Measurements from ENCODE around the gene SURF4. TPM values are rescaled to one million over a fixed set of nuclear protein-coding genes. Genes with fewer than 3 reads are reported as not detected.
A peak's percentile ranks its signal among the peaks of the same experiment; 100 is the strongest.

Gene SURF4
- total RNA-seq, 2 experiments from 2014 or later, result 283 to 349 TPM

DNA sequence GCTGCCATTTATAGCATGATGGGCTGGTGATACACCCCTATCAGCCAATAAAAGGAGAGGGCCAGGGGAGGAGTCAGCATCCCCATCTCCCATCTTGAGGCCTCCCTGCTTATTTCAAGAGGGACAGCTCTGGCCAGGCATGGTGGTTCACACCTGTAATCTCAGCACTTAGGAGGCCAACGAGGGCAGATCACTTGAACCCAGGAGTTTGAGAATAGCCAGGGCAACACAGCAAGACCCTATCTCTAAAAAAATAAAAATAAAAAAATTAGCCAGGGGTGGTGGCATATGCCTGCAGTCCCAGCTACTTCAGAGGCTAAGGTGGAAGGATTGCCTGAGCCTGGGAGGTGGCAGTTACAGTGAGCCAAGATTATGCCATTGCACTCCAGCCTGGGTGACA is 32.2 kb upstream of the SURF4 start:
- H3K27ac Mint-ChIP-seq, result no peak overlapping the region
- no peaks in the 10 kb centered on the region for H3K9me3 Mint-ChIP-seq (ENCODE audit: low read depth)
- peaks cover 6% of the 10 kb centered on the region for H3K4me1 Mint-ChIP-seq
- peaks cover 56% of the 10 kb centered on the region for H3K36me3 Mint-ChIP-seq (ENCODE audit: low read depth)
- ATAC-seq (no peak), DNase-seq (no peak)
- H3K27me3 Mint-ChIP-seq, result no peaks in the 10 kb centered on the region
- CTCF ChIA-PET, result interaction anchor here (0.7 kb wide), 1 partner anchor 76 kb away, joined by 3 read pairs; no protein-coding TSS in a partner anchor
- intact Hi-C loops (cut with DNase I, micrococcal nuclease), result no loop called here
- POLR2A ChIA-PET, result no interaction called here
- H3K4me3 Mint-ChIP-seq, result no peak overlapping the region

GRCh38 chr9:133406480-133407307 is 30.8 kb upstream of the SURF4 start:
- ATAC-seq (peak; percentile 94), DNase-seq (peak; percentile 93)
- Mint-ChIP-seq H3K9me3 (ENCODE audit: low read depth) (no peaks in the 10 kb centered on the region), H3K36me3 (ENCODE audit: low read depth) (peaks cover 44% of the 10 kb centered on the region), H3K4me1 (peaks cover 6% of the 10 kb centered on the region), H3K4me3 (no peak overlapping the region), H3K27me3 (no peaks in the 10 kb centered on the region), H3K27ac (peak overlapping the region; percentile 48)
- intact Hi-C loops (cut with DNase I, micrococcal nuclease), result loop anchor here (1.0 to 2.0 kb wide), 8 partner anchors 11 to 80 kb away; partner anchors contain the start of genes MED22 (in 1 of the 2), REXO4 (in 1 of the 2), RPL7A (in 1 of the 2) and SLC2A6 (in 1 of the 2)
- POLR2A ChIA-PET, result no interaction called here
- CTCF ChIA-PET, result interaction anchor here (0.7 to 1.4 kb wide), 2 partner anchors 78 to 80 kb away, joined by 3 to 5 read pairs; no protein-coding TSS in a partner anchor

- peaks cover 6% of the 10 kb centered on the region for H3K4me1 Mint-ChIP-seq
- POLR2A ChIA-PET, result no interaction called here
- H3K36me3 Mint-ChIP-seq (ENCODE audit: low read depth), result peaks cover 41% of the 10 kb centered on the region
- H3K4me3 Mint-ChIP-seq, result no peak overlapping the region
- H3K27me3 Mint-ChIP-seq, result no peaks in the 10 kb centered on the region
- CTCF ChIA-PET, result interaction anchor here (0.6 to 2.0 kb wide), 5 partner anchors 79 to 368 kb away, joined by 3 to 6 read pairs (median 4); no protein-coding TSS in a partner anchor
- DNase-seq (no peak), ATAC-seq (no peak)
- H3K27ac Mint-ChIP-seq, result no peak overlapping the region
- no peaks in the 10 kb centered on the region for H3K9me3 Mint-ChIP-seq (ENCODE audit: low read depth)
- intact Hi-C loops (cut with DNase I, micrococcal nuclease), result loop anchor here (2.0 kb wide), 4 partner anchors 35 to 221 kb away; partner anchors contain the start of genes MED22 (in 1 of the 2), RPL7A (in 1 of the 2) and SLC2A6 (in 1 of the 2)
These were observed 29.9 kb upstream of the SURF4 start for GRCh38 chr9:133405508-133406438.

- POLR2A ChIA-PET, result no interaction called here
- Mint-ChIP-seq H3K4me3 (no peak overlapping the region), H3K27me3 (no peaks in the 10 kb centered on the region), H3K9me3 (ENCODE audit: low read depth) (no peaks in the 10 kb centered on the region), H3K36me3 (ENCODE audit: low read depth) (peaks cover 31% of the 10 kb centered on the region), H3K4me1 (peaks cover 6% of the 10 kb centered on the region), H3K27ac (no peak overlapping the region)
- no peak for DNase-seq
- intact Hi-C loops (cut with DNase I, micrococcal nuclease), result loop anchor here (1.0 to 5.0 kb wide), 4 partner anchors 45 to 220 kb away; partner anchors contain the start of genes SURF1 (in 1 of the 2) and SURF2 (in 1 of the 2)
- ATAC-seq, result no peak
- CTCF ChIA-PET, result interaction anchor here (0.6 to 2.0 kb wide), 10 partner anchors 11 to 1219 kb away, joined by 3 to 6 read pairs (median 3); no protein-coding TSS in a partner anchor
These were observed 28.7 kb upstream of the SURF4 start for GRCh38 chr9:133404454-133405002.

GRCh38 chr9:133403766-133404453 is 28.1 kb upstream of the SURF4 start:
- intact Hi-C loops (cut with DNase I, micrococcal nuclease), result loop anchor here (1.0 to 5.0 kb wide), 4 partner anchors 45 to 219 kb away; partner anchors contain the start of genes SURF1 (in 1 of the 2) and SURF2 (in 1 of the 2)
- Mint-ChIP-seq H3K36me3 (ENCODE audit: low read depth) (peaks cover 28% of the 10 kb centered on the region), H3K4me1 (peaks cover 6% of the 10 kb centered on the region), H3K9me3 (ENCODE audit: low read depth) (no peaks in the 10 kb centered on the region), H3K27ac (no peak overlapping the region), H3K27me3 (no peaks in the 10 kb centered on the region), H3K4me3 (no peak overlapping the region)
- ATAC-seq (peak; percentile 26), DNase-seq (peak; percentile 80)
- ChIA-PET POLR2A (no interaction called here), CTCF (interaction anchor here (0.6 to 2.0 kb wide), 9 partner anchors 12 to 1219 kb away, joined by 3 to 6 read pairs (median 3); no protein-coding TSS in a partner anchor)

DNA sequence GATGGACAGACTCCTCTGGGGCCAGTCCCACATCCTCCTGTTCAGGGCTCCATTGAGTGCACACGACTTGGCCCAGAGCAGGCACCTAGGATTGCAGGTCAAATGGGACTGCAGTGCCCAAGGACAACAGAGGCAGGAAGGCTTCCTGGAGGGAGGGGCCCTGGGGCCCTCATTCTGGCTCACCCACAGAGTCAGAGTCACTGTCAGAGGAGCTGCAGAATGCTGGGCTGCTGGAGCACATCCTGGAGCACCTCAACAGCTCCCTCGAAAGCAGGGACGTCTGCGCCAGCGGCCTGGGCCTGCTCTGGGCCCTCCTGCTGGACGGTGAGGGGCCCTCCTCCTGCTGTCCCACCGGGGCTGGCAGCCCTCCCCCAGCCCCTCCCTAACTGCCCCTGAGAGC is 26.8 kb upstream of the SURF4 start:
- CTCF ChIA-PET, result interaction anchor here (0.7 to 1.5 kb wide), 3 partner anchors 13 to 84 kb away, joined by 3 to 7 read pairs (median 4); partner anchors contain the start of gene STKLD1
- Mint-ChIP-seq H3K4me1 (peaks cover 6% of the 10 kb centered on the region), H3K27me3 (no peaks in the 10 kb centered on the region), H3K4me3 (no peak overlapping the region), H3K9me3 (ENCODE audit: low read depth) (no peaks in the 10 kb centered on the region), H3K36me3 (ENCODE audit: low read depth) (peaks cover 24% of the 10 kb centered on the region), H3K27ac (no peak overlapping the region)
- intact Hi-C loops (cut with DNase I, micrococcal nuclease), result loop anchor here in 1 of 2 experiments (5.0 kb wide), 1 partner anchor 45 kb away; the partner anchor contains the start of genes SURF1 and SURF2
- no peak for DNase-seq
- no peak for ATAC-seq
- POLR2A ChIA-PET, result no interaction called here

GRCh38 chr9:133401588-133401987 is 25.7 kb upstream of the SURF4 start:
- Mint-ChIP-seq H3K27ac (no peak overlapping the region), H3K9me3 (ENCODE audit: low read depth) (no peaks in the 10 kb centered on the region)
- CTCF ChIA-PET, result no interaction called here

DNA sequence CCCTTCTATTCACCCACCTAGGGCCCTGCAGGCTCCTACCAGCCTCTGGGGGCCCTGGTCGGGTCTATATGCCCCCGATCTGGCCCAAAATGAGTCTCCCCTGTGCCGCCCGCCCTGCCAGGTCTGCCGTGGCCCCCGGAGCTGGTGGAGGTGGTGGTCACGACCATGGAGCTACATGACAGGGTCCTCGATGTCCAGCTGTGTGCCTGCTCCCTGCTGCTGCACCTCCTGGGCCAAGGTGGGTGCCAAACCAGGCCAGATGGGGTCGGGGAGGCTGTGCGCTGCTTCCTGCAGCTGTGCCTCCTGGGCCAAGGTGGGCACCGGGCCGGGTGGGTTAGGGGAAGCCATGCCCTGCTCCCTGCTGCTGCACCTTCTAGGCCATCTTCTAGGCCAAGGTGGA is 24.4 kb upstream of the SURF4 start:
- no peak for DNase-seq
- Mint-ChIP-seq H3K36me3 (ENCODE audit: low read depth) (peaks cover 2% of the 10 kb centered on the region), H3K27me3 (no peaks in the 10 kb centered on the region), H3K9me3 (ENCODE audit: low read depth) (no peaks in the 10 kb centered on the region), H3K4me1 (no peaks in the 10 kb centered on the region), H3K27ac (no peak overlapping the region), H3K4me3 (no peak overlapping the region)
- ATAC-seq, result no peak
- intact Hi-C loops (cut with DNase I, micrococcal nuclease), result loop anchor here in 1 of 2 experiments (5.0 kb wide), 1 partner anchor 43 kb away; the partner anchor contains the start of genes SURF1 and SURF2
- CTCF ChIA-PET, result interaction anchor here (0.7 to 0.8 kb wide), 2 partner anchors 337 to 1387 kb away, joined by 3 read pairs; no protein-coding TSS in a partner anchor
- POLR2A ChIA-PET, result no interaction called here

More at GRCh38 chr9:133401588-133401987, 25.7 kb upstream of the SURF4 start:
- Mint-ChIP-seq H3K36me3 (ENCODE audit: low read depth) (peaks cover 15% of the 10 kb centered on the region), H3K27me3 (no peaks in the 10 kb centered on the region), H3K4me3 (no peak overlapping the region), H3K4me1 (no peaks in the 10 kb centered on the region)
- POLR2A ChIA-PET, result no interaction called here
- intact Hi-C loops (cut with DNase I, micrococcal nuclease), result loop anchor here in 1 of 2 experiments (5.0 kb wide), 1 partner anchor 44 kb away; the partner anchor contains the start of genes SURF1 and SURF2
- DNase-seq (no peak), ATAC-seq (no peak)

DNA sequence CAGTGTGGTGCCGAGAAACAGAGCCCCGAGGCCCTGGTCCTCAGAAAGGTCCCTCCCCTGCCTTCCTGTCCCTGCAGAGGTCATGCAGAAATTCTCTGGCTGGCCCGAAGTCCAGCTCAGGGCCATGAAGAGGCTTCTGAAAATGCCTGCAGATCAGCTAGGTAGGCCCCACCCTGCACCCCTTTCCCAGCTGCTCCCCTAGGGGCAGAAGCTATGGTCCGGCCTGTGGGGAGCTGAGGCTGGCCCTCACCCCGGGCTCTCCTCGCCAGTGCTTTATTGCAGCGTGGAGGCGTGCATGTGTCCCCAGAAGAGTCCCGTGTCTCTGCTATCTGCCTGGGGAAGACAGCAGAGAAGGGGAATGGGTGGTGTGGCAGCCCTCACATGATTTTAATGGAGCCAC is 22.0 kb upstream of the SURF4 start:
- POLR2A ChIA-PET, result no interaction called here
- H3K36me3 Mint-ChIP-seq (ENCODE audit: low read depth), result no peaks in the 10 kb centered on the region
- H3K4me1 Mint-ChIP-seq, result no peaks in the 10 kb centered on the region
- H3K9me3 Mint-ChIP-seq (ENCODE audit: low read depth), result no peaks in the 10 kb centered on the region
- H3K27me3 Mint-ChIP-seq, result no peaks in the 10 kb centered on the region
- CTCF ChIA-PET, result no interaction called here
- DNase-seq, result no peak
- ATAC-seq, result no peak
- intact Hi-C loops (cut with DNase I, micrococcal nuclease), result no loop called here
- no peak overlapping the region for H3K4me3 Mint-ChIP-seq
- no peak overlapping the region for H3K27ac Mint-ChIP-seq

DNA sequence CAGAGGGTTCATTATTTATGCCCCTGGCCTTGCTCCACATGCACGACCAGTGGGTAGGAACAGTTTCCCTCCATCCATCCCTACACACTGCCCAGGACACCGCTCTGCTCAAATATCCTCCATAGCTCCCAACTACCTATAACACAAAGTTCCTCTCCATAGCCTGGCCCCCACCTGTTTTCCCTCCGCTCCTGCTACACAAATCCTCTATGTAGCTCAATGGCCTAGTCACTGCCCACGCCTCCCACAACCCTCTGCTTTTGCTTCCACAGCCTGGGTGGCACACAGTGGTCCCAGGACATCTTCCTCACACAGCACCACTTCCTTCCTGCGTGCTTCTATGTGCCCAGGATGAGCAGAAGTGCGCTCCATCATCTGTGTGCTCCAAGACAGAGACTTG is 21.5 kb upstream of the SURF4 start:
- H3K27me3 Mint-ChIP-seq, result no peaks in the 10 kb centered on the region
- CTCF ChIA-PET, result no interaction called here
- H3K36me3 Mint-ChIP-seq (ENCODE audit: low read depth), result no peaks in the 10 kb centered on the region
- DNase-seq, result no peak
- intact Hi-C loops (cut with DNase I, micrococcal nuclease), result no loop called here
- no peaks in the 10 kb centered on the region for H3K9me3 Mint-ChIP-seq (ENCODE audit: low read depth)
- POLR2A ChIA-PET, result no interaction called here
- H3K4me3 Mint-ChIP-seq, result no peak overlapping the region
- no peaks in the 10 kb centered on the region for H3K4me1 Mint-ChIP-seq
- no peak overlapping the region for H3K27ac Mint-ChIP-seq
- ATAC-seq, result no peak

Data from activated CD4-positive, alpha-beta T cell treated with anti-CD3 and anti-CD28 coated beads for 36 hours (primary cell).